Adrenal gland (tissue), 5 donors: Measurements from ENCODE around the gene THBS2.

ENCODE experiments used
- CTCF ChIP-seq, 6 experiments: fragments of 450-650 bp in 4 of 6; fragments of 200-600 bp in 2 of 6; sonication (generic) in 1 of 6; IDR thresholded peaks; 1 replicate in 5 of 6; 2 replicates in 1 of 6; pipeline versions ENCODE4 v1.5.1 to v1.8.0; 2016 to 2021; ENCODE audit warnings: antibody characterized with exemption in 6 of 6, mild to moderate bottlenecking in 2 of 6, moderate library complexity in 1 of 6
- POLR2A ChIP-seq, 2 donors: fragments of 450-650 bp; IDR thresholded peaks; one replicate each; pipeline ENCODE4 v1.6.1; 2017; ENCODE audit warnings: antibody characterized with exemption in 2 of 2, mild to moderate bottlenecking in 2 of 2, moderate library complexity in 1 of 2
- donor health status: DM: no; HTN: no; CAD: no.

- no peak for TF ChIP-seq CTCF (IDR thresholded peaks at IDR 0.05)
- TF ChIP-seq POLR2A (IDR thresholded peaks at IDR 0.05) = no peak
Measured at GRCh38 chr6:169190970-169191369, 62.7 kb downstream of the THBS2 start.
